Stimulated activated CD8-positive, alpha-beta memory T cell treated with anti-CD3 and anti-CD28 coated beads, Interleukin-12 subunit alpha, Interleukin-12 subunit beta, amount 100 ng/mL, for 4 hours (primary cell): Measurements from ENCODE around the gene OR10C1.

Source experiments
- DNase-seq: peaks from one replicate; pipeline ENCODE4 v3.0.0-alpha.2; 2020; ENCODE audit warnings: low read depth

The OR10C1 gene

DNA sequence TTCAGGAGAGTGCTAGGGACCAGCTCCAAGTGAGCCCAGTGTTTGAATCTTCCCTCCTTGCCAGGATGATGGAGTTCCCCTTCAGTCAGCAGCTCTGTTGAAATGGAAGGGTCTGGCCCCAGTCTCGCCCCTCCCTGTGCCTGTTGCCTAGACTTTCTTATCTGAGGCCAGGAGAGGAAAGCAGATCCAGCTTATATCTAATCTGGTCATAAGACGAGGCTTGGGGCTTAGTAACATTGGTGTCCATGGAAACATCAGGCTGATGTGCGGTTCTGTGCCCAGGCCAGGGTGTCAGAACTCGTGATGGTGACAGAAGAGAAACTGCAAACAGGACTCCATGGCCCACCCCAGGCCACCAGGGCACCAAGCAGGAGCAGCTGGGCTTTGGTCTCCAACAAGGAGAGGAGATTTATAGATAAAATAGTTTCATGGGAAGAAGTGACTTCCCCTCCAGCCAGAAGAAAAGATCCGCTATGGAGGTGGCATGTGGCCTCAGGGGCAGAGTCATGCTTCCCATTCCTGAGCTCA lies 38.9 kb downstream of the OR10C1 start:
- no peak for DNase-seq

DNA sequence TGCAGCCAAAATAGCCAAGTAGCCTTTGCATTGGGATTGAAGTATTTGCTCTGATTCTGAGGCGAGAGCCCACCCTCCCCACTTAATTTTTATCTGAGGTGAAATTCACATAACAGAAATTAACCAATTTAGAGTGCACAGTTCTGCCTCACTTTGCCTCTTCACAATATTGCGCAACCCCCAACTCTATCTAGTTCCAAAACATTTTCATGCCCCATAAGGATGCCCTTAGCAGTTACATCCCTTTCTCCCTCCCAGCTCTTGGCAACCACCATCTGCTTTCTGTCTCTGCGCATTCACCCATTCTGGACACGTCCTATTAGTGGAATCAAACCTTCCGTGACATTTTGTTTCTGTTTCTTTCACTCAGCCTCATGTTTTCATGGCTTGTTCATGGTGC lies 39.6 kb downstream of the OR10C1 start:
- DNase-seq, result no peak

DNA sequence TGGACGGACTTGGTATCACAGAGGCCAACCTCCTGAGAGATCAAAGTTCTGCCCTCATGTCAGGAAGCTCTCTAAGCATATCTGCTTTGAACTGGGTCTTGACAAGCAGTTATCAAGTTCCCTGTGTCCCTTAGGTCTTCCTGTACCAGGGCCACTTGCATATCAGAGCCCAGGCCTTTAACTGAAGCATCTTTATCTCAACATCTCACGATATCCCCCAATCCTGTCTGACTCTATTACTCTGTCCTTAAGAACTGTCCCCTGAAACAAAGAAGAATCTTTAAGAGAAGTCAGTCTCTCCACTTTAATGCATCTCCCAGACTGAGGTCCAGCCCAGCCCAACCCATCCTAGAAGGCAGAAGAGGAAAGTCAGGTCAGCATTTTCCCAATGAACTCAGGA lies 40.5 kb downstream of the OR10C1 start:
- no peak for DNase-seq

GRCh38 chr6:29483186-29483585 lies 44.1 kb downstream of the OR10C1 start:
- no peak for DNase-seq

GRCh38 chr6:29483735-29484134 lies 44.6 kb downstream of the OR10C1 start:
- DNase-seq, result no peak

DNA sequence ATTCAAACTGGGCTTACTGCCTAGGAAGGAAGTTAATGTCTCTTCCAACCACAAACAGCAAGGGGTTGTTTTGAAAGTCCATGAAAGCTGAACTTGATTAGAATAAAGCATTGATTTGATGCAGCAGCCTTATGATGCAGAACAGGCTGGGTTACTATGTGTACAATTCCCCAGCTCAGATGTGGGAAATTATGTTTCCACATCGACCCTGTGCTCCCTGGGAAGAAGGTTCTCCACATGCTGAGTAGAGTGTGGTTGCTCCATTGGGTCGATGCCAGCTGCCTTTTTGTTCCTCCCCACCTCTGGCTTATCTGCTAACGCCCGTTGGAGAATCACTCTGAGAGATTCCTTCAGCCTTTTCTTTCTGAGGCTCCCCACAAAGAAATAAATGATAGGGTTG lies 47.5 kb downstream of the OR10C1 start:
- no peak for DNase-seq

DNA sequence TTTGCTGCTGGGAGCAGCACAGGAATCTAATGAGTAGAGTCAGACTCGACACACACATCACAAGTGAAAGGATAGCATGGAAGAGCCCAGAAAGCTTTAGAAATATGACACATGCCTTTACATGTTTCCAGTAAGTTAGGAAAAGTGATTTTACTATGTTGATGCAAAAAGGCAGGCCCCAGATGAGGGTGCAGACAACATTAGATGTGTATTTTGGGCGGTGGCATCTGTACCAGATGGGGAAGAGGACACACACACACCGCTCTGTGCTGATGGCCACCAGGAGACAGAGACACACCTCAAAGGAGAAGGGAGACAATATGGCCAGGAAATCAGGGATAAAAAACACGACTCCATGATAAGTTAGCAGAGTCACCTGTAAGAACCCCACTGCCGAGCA lies 48.0 kb downstream of the OR10C1 start:
- no peak for DNase-seq

- no peak for DNase-seq
Observed at GRCh38 chr6:29487660-29488059, 48.6 kb downstream of the OR10C1 start, which contains the start of gene MAS1L. Gene MAS1L (minus strand): TSS chr6:29487956. CDS start chr6:29487902, 54 bp downstream.

DNA sequence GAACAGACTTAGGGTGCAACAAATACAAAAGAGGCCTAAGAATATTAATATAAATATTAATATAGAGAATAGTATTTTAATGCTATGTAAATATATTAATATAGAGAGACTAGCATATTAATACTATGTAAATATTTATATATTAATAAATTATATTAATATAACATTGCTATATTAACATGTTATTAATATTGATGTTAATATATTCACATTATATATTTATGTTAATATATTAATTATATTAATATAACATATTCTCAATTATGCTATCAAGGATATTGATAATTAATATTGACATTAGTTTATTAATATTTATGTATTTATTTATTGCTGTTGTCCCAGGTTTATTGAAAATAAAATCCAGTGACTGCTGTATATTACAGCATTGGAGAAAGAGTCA lies 49.8 kb downstream of the OR10C1 start:
- no peak for DNase-seq

DNA sequence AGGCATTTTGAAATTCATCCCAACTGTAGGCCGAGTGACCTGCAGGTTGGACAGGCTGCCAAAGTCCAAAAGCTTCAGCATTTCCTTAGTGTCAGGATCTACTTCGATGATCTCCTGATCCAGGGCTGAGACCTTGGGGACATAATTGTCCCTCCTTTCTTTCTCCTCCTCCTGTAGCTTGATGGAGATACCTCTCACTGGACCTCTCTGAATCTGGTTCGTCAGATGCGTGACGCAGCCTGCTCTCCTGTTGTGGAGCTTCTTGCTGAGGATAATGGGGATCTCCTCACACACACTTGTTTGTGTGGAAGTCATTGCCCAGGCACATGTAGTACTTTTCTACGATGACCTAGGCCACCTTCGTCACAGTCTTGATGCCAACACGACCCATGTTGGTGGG lies 50.2 kb downstream of the OR10C1 start:
- DNase-seq, result no peak

- no peak for DNase-seq
Observed at GRCh38 chr6:29490055-29490454, 50.9 kb downstream of the OR10C1 start.

DNA sequence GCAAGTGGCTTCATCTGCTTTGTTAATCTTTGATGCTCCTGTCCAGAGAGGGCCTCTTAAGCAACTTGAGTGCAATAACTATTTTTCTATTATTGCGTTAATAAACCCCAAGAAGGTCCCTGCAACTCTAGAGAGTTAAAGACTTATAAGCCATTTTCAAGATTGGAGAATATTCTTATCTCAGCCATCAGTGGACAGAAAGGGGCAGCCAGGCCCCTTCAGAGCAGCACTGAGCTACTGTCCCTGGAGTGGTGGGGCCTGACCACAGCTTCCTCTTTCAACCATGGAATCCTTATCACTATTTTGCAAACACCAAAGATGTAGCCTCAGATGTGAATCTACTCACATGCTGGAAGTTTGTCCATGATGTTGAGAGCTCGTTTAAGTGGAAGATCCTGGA lies 51.4 kb downstream of the OR10C1 start:
- DNase-seq, result no peak
